A549 treated with AZD2906 at 1 μM for 4 hours (cell line): ENCODE results near the gene PHYHIPL. TPM values are rescaled to one million over a fixed set of nuclear protein-coding genes. Genes with fewer than 3 reads are reported as not detected.

Experiments used
- total RNA-seq: library from RNA; stranded (reverse); fragments of 200-300 nt; extraction: Qiagen RNA extraction; gene quantifications from 5 replicates; pipeline ENCODE4 v1.2.3, GENCODE V29; 2022

The PHYHIPL gene
- total RNA-seq = 0.27 to 0.55 TPM (median 0.45 TPM) in 5 replicates

GRCh38 chr10:59176241-59177030, at the start of gene PHYHIPL:
PHYHIPL (plus strand) TSS chr10:59176643; CDS start chr10:59176854, 211 bp downstream.

Other genes with a start within 250 kb of the PHYHIPL start
- 0.06 to 0.09 TPM (median 0.08 TPM) in 5 replicates for gene FAM13C, start 185.9 kb downstream of the PHYHIPL start, total RNA-seq